Fibroblast of mammary gland (primary cell): ENCODE results near the gene ANAPC2.

ENCODE experiments used
- DNase-seq: peaks from one replicate; pipeline ENCODE4 v3.0.0-alpha.2; 2010; ENCODE audit warnings: low read depth
- H3K4me3 ChIP-seq: 2 replicates; pipeline ENCODE4 v1.5.1; 2011; ENCODE audit warnings: low read depth, mild to moderate bottlenecking, low read length, moderate library complexity; ENCODE audit not compliant: control insufficient read depth
- CTCF ChIP-seq: conservative IDR thresholded peaks from 2 replicates; pipeline ENCODE4 v1.5.1; 2011; ENCODE audit warnings: low read depth, low read length, inconsistent platforms; ENCODE audit not compliant: control insufficient read depth, insufficient read depth

ANAPC2 gene

GRCh38 chr9:137234055-137234697 is 45.8 kb upstream of the ANAPC2 start:
- no peak for TF ChIP-seq CTCF
- no peak overlapping the region for H3K4me3 ChIP-seq

GRCh38 chr9:137233143-137233980 is 45.0 kb upstream of the ANAPC2 start:
- no peak for DNase-seq
- H3K4me3 ChIP-seq, result no peak overlapping the region
- no peak for TF ChIP-seq CTCF

More at GRCh38 chr9:137234055-137234697, 45.8 kb upstream of the ANAPC2 start:
- no peak for DNase-seq

- H3K4me3 ChIP-seq, result no peak overlapping the region
Measured at GRCh38 chr9:137232510-137232909, 44.1 kb upstream of the ANAPC2 start.

GRCh38 chr9:137232101-137232500 is 43.7 kb upstream of the ANAPC2 start:
- no peak overlapping the region for H3K4me3 ChIP-seq
- no peak for DNase-seq
- no peak for TF ChIP-seq CTCF

More at GRCh38 chr9:137232510-137232909, 44.1 kb upstream of the ANAPC2 start:
- no peak for TF ChIP-seq CTCF
- no peak for DNase-seq

GRCh38 chr9:137231372-137232039 is 43.1 kb upstream of the ANAPC2 start:
- no peak overlapping the region for H3K4me3 ChIP-seq
- DNase-seq, result no peak
- no peak for TF ChIP-seq CTCF

GRCh38 chr9:137230705-137231371 is 42.5 kb upstream of the ANAPC2 start, which contains the start of gene SLC34A3:
SLC34A3 (plus strand) TSS chr9:137230901; CDS start chr9:137231703, 802 bp downstream.
- no peak within 1 kb of the TSS for H3K4me3 ChIP-seq
- no peak for TF ChIP-seq CTCF
- no peak for DNase-seq
